HepG2 (cell line): ENCODE measurements around the gene BCKDHA. TPM values are rescaled to one million over a fixed set of nuclear protein-coding genes. Genes with fewer than 3 reads are reported as not detected.

Experiments used
- ARID5B ChIP-seq: IDR thresholded peaks from 2 replicates; pipeline ENCODE4 v1.4.0; 2020; ENCODE audit warnings: mild to moderate bottlenecking, missing genetic modification reagents
- BATF2 ChIP-seq: sonication (generic); formaldehyde crosslinking; IDR thresholded peaks from 2 replicates; pipeline ENCODE4 v1.8.0; 2022; ENCODE audit warnings: mild to moderate bottlenecking, missing genetic modification reagents, moderate library complexity
- BCL3 ChIP-seq: sonication (generic); formaldehyde crosslinking; IDR thresholded peaks from 2 replicates; pipeline ENCODE4 v1.5.1; 2020; ENCODE audit warnings: mild to moderate bottlenecking, missing genetic modification reagents, moderate library complexity
- DZIP1 ChIP-seq: sonication (generic); formaldehyde crosslinking; IDR thresholded peaks from 2 replicates; pipeline ENCODE4 v1.5.0; 2020; ENCODE audit warnings: mild to moderate bottlenecking, missing genetic modification reagents
- MEIS2 ChIP-seq: sonication (generic); formaldehyde crosslinking; IDR thresholded peaks from 2 replicates; pipeline ENCODE4 v1.9.0; 2021; ENCODE audit warnings: mild to moderate bottlenecking, missing genetic modification reagents
- NFE2L1 ChIP-seq: sonication (generic); formaldehyde crosslinking; IDR thresholded peaks from 2 replicates; pipeline ENCODE4 v1.4.0; 2020; ENCODE audit warnings: missing genetic modification reagents, mild to moderate bottlenecking, borderline replicate concordance
- PBX3 ChIP-seq: sonication (generic); formaldehyde crosslinking; IDR thresholded peaks from 2 replicates; pipeline ENCODE4 v1.8.1; 2023; ENCODE audit warnings: missing genetic modification reagents, inconsistent platforms, borderline replicate concordance
- TP53 ChIP-seq: sonication (generic); formaldehyde crosslinking; conservative IDR thresholded peaks from 2 replicates; pipeline ENCODE4 v1.4.0; 2020; ENCODE audit warnings: missing genetic modification reagents
- ZBTB21 ChIP-seq: sonication (generic); formaldehyde crosslinking; IDR thresholded peaks from 2 replicates; pipeline ENCODE4 v1.4.0; 2020; ENCODE audit warnings: missing genetic modification reagents
- ZNF20 ChIP-seq: sonication (generic); formaldehyde crosslinking; IDR thresholded peaks from 2 replicates; pipeline ENCODE4 v1.4.0; 2020; ENCODE audit warnings: mild to moderate bottlenecking, moderate library complexity, missing genetic modification reagents
- ZNF414 ChIP-seq: sonication (generic); formaldehyde crosslinking; IDR thresholded peaks from 2 replicates; pipeline ENCODE4 v1.5.0; 2020; ENCODE audit warnings: missing genetic modification reagents
- ZNF546 ChIP-seq: sonication (generic); formaldehyde crosslinking; conservative IDR thresholded peaks from 2 replicates; pipeline ENCODE4 v1.8.1; 2023; ENCODE audit warnings: mild to moderate bottlenecking, missing genetic modification reagents
- ZNF790 ChIP-seq: sonication (generic); formaldehyde crosslinking; IDR thresholded peaks from 2 replicates; pipeline ENCODE4 v1.8.0; 2022; ENCODE audit warnings: missing genetic modification reagents, mild to moderate bottlenecking, borderline replicate concordance
- polyA plus RNA-seq, 8 experiments: library from polyadenylated mRNA; depleted of rRNA in 3 of 8; stranded (reverse) in 7 of 8; unstranded in 1 of 8; fragments of >200 nt; fragmentation: Illumina TruSeq in 4 of 8; extraction: Trizol in 4 of 8; gene quantifications; 2 replicates each; pipeline versions ENCODE4 v1.2.1 to v1.2.3, GENCODE V29; 2011 to 2016; ENCODE audit warnings: low read depth in 4 of 8, missing spikeins in 1 of 8, mixed read lengths in 1 of 8; ENCODE audit not compliant: insufficient read depth in 1 of 8
- total RNA-seq, 5 experiments: library from RNA; depleted of rRNA; stranded (reverse); fragments of >200 nt; fragmentation: Illumina TruSeq; extraction: Trizol; gene quantifications; 2 replicates each; pipeline ENCODE4 v1.2.3, GENCODE V29; 2016; ENCODE audit warnings: low read depth in 1 of 5

BCKDHA gene
- total and polyA plus RNA-seq, 2 of the 13 experiments (the other 11 are each of a cell fraction or from before 2014, with no cell fraction given), result 11.8 to 31.5 TPM

GRCh38 chr19:41397086-41398049 is at the start of gene BCKDHA, which contains the start of gene EXOSC5 (continued):
- TF ChIP-seq NFE2L1 (CRISPR knock-in tag) (no peak), TP53 (CRISPR knock-in tag) (peak; percentile 72), ZNF546 (CRISPR knock-in tag) (0 out of 2 replicates have a peak, but pooled peaks have one; percentile 65), ZNF790 (CRISPR knock-in tag) (peak; percentile 10; the same call in 1 of the 2 replicates), ZBTB21 (CRISPR knock-in tag) (no peak), MEIS2 (CRISPR knock-in tag) (0 out of 2 replicates have a peak, but pooled peaks have one; percentile 51), ZNF414 (CRISPR knock-in tag) (no peak; the same call in 1 of the 2 replicates), BCL3 (CRISPR knock-in tag) (0 out of 2 replicates have a peak, but pooled peaks have one; percentile 52), BATF2 (no peak), ARID5B (CRISPR knock-in tag) (no peak; the same call in 1 of the 2 replicates), ZNF20 (no peak), DZIP1 (CRISPR knock-in tag) (0 out of 2 replicates have a peak, but pooled peaks have one; percentile 77), PBX3 (CRISPR knock-in tag) (peak; percentile 69; the same call in 1 of the 2 replicates)
